ENCODE results near the gene PDE9A. TPM values are rescaled to one million over a fixed set of nuclear protein-coding genes. Genes with fewer than 3 reads are reported as not detected.

Gene PDE9A
- total RNA-seq, 4 donors from 2014 or later, result 92.4 to 478 (median 444) TPM

- Histone ChIP-seq H3K4me3 (no peak overlapping the region), H3K27me3 (no peaks in the 10 kb centered on the region), H3K4me1 (no peaks in the 10 kb centered on the region), H3K36me3 (peaks cover 0 to 100% (median 0%) of the 10 kb centered on the region in 3 donors), H3K27ac (no peak overlapping the region), H3K9me3 (no peaks in the 10 kb centered on the region)
- TF ChIP-seq CTCF (IDR thresholded peaks at IDR 0.05) (no peak), POLR2A (IDR thresholded peaks at IDR 0.05) (no peak)
- peak in 1 of 3 donors; percentile 46 for DNase-seq
Measured at GRCh38 chr21:42766739-42767560, 113.5 kb downstream of the PDE9A start.

DNA sequence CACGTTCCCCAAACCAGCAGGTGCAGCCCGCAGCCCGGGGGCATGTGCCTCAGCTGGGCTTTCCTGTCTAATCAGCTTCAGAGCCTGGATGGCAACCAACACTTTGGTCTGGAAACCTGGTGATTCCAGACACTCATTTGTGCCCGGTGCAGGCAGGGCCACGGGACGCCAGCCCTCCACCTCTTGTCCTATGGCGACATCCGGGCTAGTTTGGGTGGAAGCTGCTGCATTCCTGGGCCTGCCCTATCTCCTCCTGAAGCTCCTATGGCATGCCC, 114.1 kb downstream of the PDE9A start:
- TF ChIP-seq POLR2A (IDR thresholded peaks at IDR 0.05), result no peak
- TF ChIP-seq CTCF (IDR thresholded peaks at IDR 0.05), result no peak
- Histone ChIP-seq H3K27me3 (no peaks in the 10 kb centered on the region), H3K4me1 (no peaks in the 10 kb centered on the region), H3K36me3 (peaks cover 0 to 100% (median 0%) of the 10 kb centered on the region in 3 donors), H3K27ac (no peak overlapping the region), H3K9me3 (no peaks in the 10 kb centered on the region), H3K4me3 (no peak overlapping the region)
- peak in 1 of 3 donors; percentile 43 for DNase-seq

- H3K36me3 ChIP-seq, result peaks cover 0 to 100% (median 0%) of the 10 kb centered on the region in 3 donors
- DNase-seq, result peak in 1 of 3 donors; percentile 31
- no peaks in the 10 kb centered on the region for H3K4me1 ChIP-seq
- H3K9me3 ChIP-seq, result no peaks in the 10 kb centered on the region
- TF ChIP-seq POLR2A (IDR thresholded peaks at IDR 0.05), result no peak
- no peak for TF ChIP-seq CTCF (IDR thresholded peaks at IDR 0.05)
- H3K27ac ChIP-seq, result no peak overlapping the region
- H3K27me3 ChIP-seq, result no peaks in the 10 kb centered on the region
- H3K4me3 ChIP-seq, result no peak overlapping the region
Measured at GRCh38 chr21:42768324-42769121, 115.1 kb downstream of the PDE9A start.

DNA sequence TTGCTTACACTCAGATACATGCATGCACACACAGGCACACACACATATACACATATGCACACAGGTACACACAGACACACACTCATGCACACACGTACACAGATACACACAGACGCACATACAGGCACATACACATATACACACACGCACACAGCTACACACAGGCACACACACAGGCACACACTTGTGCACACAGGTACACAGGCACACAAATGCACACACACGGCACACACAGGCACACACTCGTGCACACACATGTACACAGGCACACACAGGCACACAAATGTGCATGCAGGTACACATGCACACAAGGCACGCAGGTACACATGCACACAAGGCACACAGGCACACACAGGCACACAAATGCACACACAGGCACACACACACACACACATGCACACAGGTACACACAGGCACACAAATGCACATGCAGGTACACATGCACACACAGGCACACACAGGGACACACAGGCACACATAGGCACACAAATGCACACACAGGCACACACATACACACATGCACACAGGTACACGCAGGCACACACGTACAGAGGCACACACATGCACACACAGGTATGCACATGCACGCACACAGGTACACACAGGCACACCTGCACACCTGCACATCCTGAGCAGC, 115.9 kb downstream of the PDE9A start:
- H3K27me3 ChIP-seq, result no peaks in the 10 kb centered on the region
- H3K4me1 ChIP-seq, result no peaks in the 10 kb centered on the region
- DNase-seq, result peak in 1 of 3 donors; percentile 29
- peaks cover 0 to 98% (median 0%) of the 10 kb centered on the region in 3 donors for H3K36me3 ChIP-seq
- no peaks in the 10 kb centered on the region for H3K9me3 ChIP-seq
- H3K4me3 ChIP-seq, result no peak overlapping the region
- no peak overlapping the region for H3K27ac ChIP-seq
- TF ChIP-seq POLR2A (IDR thresholded peaks at IDR 0.05) (no peak), CTCF (IDR thresholded peaks at IDR 0.05) (no peak)

DNA sequence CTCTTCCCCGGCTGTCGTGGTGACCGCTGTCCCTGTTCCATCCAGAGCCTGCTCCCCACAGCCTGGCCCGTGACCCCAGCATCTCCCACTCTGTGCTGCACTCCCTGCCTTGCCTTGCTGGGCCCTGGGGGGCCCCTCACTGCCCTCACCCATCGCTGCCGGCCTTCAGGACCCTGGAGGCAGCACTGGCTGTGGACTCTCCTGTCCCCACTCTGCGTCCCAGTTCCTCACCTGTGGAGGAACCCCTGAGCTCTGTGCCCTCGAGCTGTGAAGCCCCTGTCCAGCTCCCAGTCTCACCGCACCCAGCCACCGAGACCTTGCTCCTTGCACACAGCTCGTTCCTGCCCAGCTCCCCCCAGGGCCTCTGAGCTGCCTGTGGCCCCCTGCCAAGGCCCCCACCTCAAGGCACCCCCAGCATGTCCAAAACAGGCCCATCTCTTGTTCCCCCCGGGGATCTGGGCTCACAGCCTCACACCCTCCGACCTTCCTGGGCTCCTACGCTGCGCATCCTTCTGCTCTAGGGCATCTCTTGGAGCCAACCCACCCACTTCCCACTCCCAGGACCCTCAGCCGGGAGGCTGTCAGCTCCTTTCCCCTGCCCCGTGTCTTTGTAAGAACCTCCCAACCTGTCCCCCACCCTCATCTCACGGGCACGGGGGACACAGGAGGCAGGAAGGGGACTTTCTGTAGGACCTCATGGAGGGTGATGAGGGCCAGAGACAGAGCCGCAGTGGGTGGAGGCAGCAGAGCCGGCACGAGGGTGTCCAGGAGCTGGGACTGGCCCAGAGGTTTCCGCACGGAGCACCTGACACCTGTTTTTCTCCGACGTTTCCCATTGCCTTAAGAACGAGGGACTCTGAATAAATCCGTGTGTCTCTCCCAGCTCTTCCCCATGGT, 116.6 kb downstream of the PDE9A start:
- Histone ChIP-seq H3K27ac (no peak overlapping the region), H3K4me1 (no peaks in the 10 kb centered on the region), H3K4me3 (no peak overlapping the region), H3K27me3 (no peaks in the 10 kb centered on the region), H3K36me3 (peaks cover 0 to 98% (median 0%) of the 10 kb centered on the region in 3 donors), H3K9me3 (no peaks in the 10 kb centered on the region)
- peak in 1 of 3 donors; percentile 48 for DNase-seq
- TF ChIP-seq POLR2A (IDR thresholded peaks at IDR 0.05), result no peak
- no peak for TF ChIP-seq CTCF (IDR thresholded peaks at IDR 0.05)
